ENCODE results near the gene KRT24.

DNA sequence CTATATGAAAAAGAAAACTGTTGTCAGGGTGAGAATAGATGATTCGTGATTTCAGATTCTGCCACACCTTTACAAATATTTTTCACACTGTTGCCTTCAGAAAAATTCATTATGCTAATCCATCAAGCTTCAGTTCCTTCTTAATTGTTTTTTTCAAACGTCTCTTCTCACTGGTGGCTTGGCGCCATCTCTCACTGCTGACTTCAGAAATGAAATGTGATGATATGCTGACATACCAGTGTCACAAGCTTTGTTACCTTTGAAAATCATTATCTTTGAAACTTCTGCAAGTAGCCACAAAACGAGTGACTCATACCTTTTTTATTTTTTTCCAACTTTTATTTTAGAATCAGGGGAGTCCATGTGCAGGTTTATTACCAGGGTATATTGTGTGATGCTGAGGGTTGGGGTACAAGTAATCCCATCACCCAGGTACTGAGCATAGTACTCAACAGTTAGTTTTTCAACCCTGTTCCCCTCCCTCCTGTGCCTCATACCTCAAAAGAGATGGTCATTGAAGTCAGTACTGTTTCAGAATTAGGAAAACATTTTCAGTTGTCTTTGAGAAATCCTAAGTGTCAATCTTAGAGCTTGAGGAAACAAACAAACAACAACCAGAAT is 24.5 kb downstream of the KRT24 start:
- TF ChIP-seq, protein P1, sequence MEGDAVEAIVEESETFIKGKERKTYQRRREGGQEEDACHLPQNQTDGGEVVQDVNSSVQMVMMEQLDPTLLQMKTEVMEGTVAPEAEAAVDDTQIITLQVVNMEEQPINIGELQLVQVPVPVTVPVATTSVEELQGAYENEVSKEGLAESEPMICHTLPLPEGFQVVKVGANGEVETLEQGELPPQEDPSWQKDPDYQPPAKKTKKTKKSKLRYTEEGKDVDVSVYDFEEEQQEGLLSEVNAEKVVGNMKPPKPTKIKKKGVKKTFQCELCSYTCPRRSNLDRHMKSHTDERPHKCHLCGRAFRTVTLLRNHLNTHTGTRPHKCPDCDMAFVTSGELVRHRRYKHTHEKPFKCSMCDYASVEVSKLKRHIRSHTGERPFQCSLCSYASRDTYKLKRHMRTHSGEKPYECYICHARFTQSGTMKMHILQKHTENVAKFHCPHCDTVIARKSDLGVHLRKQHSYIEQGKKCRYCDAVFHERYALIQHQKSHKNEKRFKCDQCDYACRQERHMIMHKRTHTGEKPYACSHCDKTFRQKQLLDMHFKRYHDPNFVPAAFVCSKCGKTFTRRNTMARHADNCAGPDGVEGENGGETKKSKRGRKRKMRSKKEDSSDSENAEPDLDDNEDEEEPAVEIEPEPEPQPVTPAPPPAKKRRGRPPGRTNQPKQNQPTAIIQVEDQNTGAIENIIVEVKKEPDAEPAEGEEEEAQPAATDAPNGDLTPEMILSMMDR (IDR thresholded peaks at IDR 0.05), result no peak
- TF ChIP-seq POLR2A (IDR thresholded peaks at IDR 0.05), result no peak
